ENCODE results near the gene MXRA8. TPM values are rescaled to one million over a fixed set of nuclear protein-coding genes. Genes with fewer than 3 reads are reported as not detected.

MXRA8 gene
- total and polyA plus RNA-seq, 8 donors = 23.3 to 203 (median 42.9) TPM

DNA sequence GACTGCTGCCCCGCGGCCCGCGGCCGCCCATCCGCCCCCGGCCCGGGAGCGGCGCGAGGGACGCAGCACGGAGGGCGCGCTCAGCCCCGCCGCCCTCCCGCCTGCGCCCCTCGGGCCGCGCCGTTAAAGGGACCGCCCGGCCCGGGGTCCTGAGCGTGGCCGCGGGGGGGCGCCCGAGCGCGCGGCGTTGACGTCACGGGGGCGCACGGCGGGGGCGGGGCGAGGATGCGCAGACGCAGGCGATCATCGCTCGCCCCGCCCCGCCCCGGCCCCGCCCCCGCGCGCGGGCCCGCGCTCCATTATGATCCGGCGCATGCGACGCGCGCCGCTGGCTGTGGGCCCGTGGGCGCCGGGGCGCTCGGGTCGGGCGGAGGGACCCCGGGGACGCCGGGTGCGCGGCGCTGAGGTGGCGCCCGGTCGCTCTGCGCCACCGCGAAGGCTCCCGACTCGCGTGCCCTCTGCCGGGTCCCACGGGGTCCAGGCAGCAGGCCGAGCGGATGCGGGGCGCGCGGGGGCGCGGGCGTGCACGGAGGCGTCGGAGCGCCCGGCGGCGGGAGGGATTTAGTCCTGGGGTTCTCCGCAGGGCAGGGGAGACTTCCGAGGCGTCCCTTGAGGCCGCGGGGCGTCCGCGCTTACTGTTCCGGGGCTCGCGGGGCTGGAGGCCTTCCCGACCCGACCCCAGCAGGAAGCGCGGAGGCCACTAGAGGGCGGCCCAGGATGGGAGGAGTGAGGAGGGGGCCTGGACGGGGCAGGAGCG is 8.9 kb downstream of the MXRA8 start, which contains the start of gene DVL1:
TSS of gene DVL1 (minus strand) at position 163 of the 757 bp plus-strand sequence. CDS start 353 bp downstream, outside the sequence.
- no peaks in the 10 kb centered on the region for H3K9me3 ChIP-seq
- peaks cover 0 to 17% (median 7%) of the 10 kb centered on the region in 4 donors for H3K36me3 ChIP-seq
- peaks cover 63 to 73% (median 72%) of the 10 kb centered on the region in 4 donors for H3K4me1 ChIP-seq
- peak within 1 kb of the TSS; percentile 72 to 80 (median 75) for H3K4me3 ChIP-seq
- 0 to 1% (median 0%) methylated on average over 29 to 121 of the region's 122 CpGs for WGBS, 5 donors
- H3K27me3 ChIP-seq = peaks cover 0 to 31% (median 19%) of the 10 kb centered on the region in 3 donors
- peak; percentile 61 to 89 for DNase-seq
- intact Hi-C loops (cut with DNase I; ENCODE audit: low total_unique reads) = no loop called here
- H3K27ac ChIP-seq = peak within 1 kb of the TSS; percentile 85 to 93 (median 92)
- TF ChIP-seq POLR2AphosphoS5 (IDR thresholded peaks at IDR 0.05) = peak in 2 of 3 donors; percentile 32 to 47
- TF ChIP-seq, protein P1, sequence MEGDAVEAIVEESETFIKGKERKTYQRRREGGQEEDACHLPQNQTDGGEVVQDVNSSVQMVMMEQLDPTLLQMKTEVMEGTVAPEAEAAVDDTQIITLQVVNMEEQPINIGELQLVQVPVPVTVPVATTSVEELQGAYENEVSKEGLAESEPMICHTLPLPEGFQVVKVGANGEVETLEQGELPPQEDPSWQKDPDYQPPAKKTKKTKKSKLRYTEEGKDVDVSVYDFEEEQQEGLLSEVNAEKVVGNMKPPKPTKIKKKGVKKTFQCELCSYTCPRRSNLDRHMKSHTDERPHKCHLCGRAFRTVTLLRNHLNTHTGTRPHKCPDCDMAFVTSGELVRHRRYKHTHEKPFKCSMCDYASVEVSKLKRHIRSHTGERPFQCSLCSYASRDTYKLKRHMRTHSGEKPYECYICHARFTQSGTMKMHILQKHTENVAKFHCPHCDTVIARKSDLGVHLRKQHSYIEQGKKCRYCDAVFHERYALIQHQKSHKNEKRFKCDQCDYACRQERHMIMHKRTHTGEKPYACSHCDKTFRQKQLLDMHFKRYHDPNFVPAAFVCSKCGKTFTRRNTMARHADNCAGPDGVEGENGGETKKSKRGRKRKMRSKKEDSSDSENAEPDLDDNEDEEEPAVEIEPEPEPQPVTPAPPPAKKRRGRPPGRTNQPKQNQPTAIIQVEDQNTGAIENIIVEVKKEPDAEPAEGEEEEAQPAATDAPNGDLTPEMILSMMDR (IDR thresholded peaks at IDR 0.05) = peak in 4 of 7 experiments; percentile 21 to 29 (median 27)
- no peak for TF ChIP-seq POLR2A (IDR thresholded peaks at IDR 0.05)

DNA sequence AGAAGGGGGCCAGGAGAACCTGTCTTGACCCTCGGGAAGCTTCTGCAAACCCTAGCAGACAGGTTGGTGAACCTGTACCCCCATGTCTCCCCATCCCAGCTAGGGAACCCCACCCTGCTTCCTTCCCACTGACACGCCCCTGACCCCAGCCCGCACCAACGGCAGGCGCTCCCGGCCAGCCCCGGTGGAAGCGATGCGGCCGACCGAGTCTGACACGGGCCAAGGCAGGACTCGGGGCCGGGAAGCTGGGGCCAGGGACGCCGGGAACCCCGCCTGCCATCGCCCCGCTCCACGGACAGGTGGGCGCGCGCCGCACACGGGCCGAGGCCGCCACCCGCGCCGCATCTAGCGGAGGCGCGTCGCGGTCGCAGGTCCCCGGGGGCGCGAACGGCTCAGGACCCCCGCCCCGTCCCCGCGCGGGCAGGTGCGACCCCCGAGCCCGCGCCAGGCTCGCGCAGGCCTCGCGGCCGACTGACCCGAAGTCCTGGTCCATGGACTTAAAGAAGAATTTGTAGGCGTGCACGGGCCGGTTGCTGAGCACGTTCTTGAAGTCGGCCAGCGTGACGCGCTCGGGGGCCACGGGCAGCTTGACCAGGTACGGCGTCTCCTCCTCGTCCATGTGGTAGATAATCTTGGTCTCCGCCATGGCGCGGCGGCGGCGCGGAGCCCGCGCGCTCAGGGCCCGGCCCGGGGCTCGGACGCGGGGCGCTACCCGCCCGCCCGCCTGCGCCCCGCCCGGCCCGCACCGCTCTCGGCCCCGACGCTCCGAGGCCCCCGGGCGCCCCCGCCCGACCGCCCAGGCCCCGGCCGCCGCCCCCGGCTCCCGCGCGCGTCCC is 9.7 kb downstream of the MXRA8 start:
- TF ChIP-seq, protein P1 (IDR thresholded peaks at IDR 0.05) = no peak
- no peak for TF ChIP-seq EP300 (IDR thresholded peaks at IDR 0.05)
- TF ChIP-seq POLR2AphosphoS5 (IDR thresholded peaks at IDR 0.05) = no peak
- no peak for TF ChIP-seq POLR2A (IDR thresholded peaks at IDR 0.05)
- peaks cover 59 to 73% (median 72%) of the 10 kb centered on the region in 4 donors for H3K4me1 ChIP-seq
- intact Hi-C loops (cut with DNase I; ENCODE audit: low total_unique reads) = no loop called here
- DNase-seq = peak in 1 of 2 donors; percentile 77
- H3K4me3 ChIP-seq = peak overlapping the region; percentile 63 to 74 (median 72)
- H3K9me3 ChIP-seq = no peaks in the 10 kb centered on the region
- WGBS, 5 donors = 0 to 1% (median 1%) methylated on average over 1 to 109 of the region's 109 CpGs
- peak overlapping the region; percentile 82 to 92 (median 86) for H3K27ac ChIP-seq
- peaks cover 0 to 23% (median 11%) of the 10 kb centered on the region in 3 donors for H3K27me3 ChIP-seq
- H3K36me3 ChIP-seq = peaks cover 0 to 9% (median 4%) of the 10 kb centered on the region in 4 donors

DNA sequence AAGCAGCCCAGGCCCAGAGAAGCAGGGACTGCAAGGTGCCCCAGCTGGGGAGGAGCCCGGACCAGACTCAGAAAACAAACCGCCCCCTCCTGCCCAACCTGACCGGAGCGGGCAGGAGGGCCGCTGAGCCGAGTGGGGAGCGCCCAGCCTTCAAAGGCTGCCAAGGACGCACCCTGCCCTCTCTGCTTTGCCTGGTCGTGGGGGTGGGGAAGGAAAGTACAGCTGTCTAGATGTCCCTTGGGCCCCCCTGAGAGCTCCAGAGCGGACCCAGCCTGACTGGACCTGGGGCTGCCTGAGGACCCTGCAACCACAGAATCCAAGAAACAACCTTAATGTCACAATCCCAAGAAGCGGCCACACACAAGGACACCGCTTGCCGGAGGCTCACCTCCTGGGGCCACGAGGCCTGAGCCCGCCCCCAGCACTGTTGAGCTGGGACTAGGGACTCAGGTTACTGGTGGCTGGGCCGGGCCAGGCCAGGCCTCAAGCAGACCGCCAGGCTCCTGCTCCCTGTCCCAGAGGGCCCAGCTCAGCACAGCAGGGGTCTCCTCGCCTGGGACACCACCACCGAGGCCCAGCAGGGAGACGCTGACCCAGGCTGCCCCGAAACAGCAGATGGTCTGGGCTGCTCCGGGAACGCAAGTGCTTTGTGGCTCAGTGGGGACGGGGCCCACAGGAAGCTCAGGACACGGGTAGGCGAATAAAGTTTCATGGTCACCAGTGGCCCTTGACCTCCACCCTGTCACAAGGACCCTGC is 10.5 kb downstream of the MXRA8 start:
- Histone ChIP-seq H3K27me3 (peaks cover 0 to 15% (median 3%) of the 10 kb centered on the region in 3 donors), H3K36me3 (peaks cover 0 to 1% (median under 1%) of the 10 kb centered on the region in 4 donors), H3K27ac (peak overlapping the region; percentile 82 to 92 (median 86)), H3K4me1 (peaks cover 51 to 73% (median 71%) of the 10 kb centered on the region in 4 donors), H3K9me3 (no peaks in the 10 kb centered on the region), H3K4me3 (peak overlapping the region; percentile 63 to 74 (median 72))
- TF ChIP-seq, protein P1 (IDR thresholded peaks at IDR 0.05) = no peak
- TF ChIP-seq POLR2AphosphoS5 (IDR thresholded peaks at IDR 0.05) (peak in 1 of 3 donors; percentile 40), POLR2A (IDR thresholded peaks at IDR 0.05) (no peak)
- peak; percentile 77 to 85 for DNase-seq
- 17 to 33% (median 22%) methylated on average over 9 to 26 of the region's 26 CpGs for WGBS, 5 donors
- intact Hi-C loops (cut with DNase I; ENCODE audit: low total_unique reads) = no loop called here
